ENCODE data around the gene RHBDL1.
"Not testable (repeated sequence)": the region's sequence is repeated elsewhere in the genome, so short reads cannot be mapped to it uniquely, and the experiment has no call there.

RHBDL1 gene

DNA sequence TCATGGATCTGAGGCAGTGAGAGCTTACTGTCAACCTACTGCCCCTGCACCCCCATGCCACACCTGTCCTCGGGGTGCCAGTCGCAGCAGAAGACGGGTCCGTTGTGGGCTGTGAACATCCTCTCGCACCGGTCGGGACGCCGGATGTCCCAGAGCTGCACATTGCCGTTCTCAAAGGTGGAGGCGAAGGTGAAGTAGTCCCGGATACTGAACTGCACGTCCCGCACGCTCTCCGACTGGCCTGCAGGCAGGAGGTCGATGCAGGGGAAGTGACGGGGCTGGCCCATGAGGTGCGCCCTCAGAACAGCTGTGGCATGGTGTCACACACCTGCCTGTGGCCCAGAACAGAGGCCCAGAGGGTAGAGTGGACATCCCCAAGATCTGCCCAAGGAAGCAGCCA lies 12.0 kb downstream of the RHBDL1 start:
- ChIA-PET CTCF (interaction anchor here (1.0 to 3.2 kb wide), 3 partner anchors 32 to 98 kb away, joined by 3 to 9 read pairs (median 5); no protein-coding TSS in a partner anchor), POLR2A (no interaction called here)
- TF ChIP-seq, protein P1, sequence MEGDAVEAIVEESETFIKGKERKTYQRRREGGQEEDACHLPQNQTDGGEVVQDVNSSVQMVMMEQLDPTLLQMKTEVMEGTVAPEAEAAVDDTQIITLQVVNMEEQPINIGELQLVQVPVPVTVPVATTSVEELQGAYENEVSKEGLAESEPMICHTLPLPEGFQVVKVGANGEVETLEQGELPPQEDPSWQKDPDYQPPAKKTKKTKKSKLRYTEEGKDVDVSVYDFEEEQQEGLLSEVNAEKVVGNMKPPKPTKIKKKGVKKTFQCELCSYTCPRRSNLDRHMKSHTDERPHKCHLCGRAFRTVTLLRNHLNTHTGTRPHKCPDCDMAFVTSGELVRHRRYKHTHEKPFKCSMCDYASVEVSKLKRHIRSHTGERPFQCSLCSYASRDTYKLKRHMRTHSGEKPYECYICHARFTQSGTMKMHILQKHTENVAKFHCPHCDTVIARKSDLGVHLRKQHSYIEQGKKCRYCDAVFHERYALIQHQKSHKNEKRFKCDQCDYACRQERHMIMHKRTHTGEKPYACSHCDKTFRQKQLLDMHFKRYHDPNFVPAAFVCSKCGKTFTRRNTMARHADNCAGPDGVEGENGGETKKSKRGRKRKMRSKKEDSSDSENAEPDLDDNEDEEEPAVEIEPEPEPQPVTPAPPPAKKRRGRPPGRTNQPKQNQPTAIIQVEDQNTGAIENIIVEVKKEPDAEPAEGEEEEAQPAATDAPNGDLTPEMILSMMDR (IDR thresholded peaks at IDR 0.05; ENCODE audit: control extremely low read depth, extremely low read depth, low read depth, missing control alignments), result no peak
- no peak for DNase-seq (ENCODE audit: extremely low spot score)

DNA sequence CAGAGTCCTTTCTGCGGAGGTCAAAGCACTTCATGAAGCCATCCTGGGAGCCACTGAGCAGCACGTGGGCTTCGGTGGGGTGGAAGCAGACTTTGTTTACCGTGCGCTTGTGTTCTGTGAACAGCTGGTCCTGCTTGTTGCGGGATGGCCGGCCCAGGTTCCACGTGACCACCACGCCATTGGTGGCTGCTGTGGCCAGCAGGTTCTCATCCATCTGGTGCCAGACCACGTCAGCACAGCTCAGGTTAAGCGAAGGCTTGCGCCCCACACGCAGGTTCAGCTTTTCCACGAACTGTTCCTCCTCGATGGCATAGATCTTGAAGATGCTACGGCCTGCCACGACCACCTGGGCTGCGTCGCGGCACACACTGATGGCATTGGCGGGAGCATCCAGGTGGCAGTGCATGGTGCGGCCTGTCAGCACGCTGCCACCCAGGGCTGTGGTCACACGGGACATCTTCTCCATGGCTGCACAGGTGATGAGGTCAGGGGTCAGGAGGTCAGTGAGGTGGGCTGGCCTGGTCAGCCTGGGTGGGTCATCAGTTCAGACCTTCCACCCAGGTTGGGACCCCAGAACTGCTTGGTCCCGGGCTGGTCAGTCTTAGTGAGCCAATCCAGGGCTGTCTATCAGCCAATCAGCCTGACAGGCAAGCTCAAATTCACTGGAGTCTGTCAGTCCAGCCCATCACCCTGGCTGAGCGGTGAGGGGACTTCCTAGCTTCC lies 13.9 kb downstream of the RHBDL1 start:
- DNase-seq (ENCODE audit: extremely low spot score), result no peak
- ChIA-PET POLR2A (no interaction called here), CTCF (interaction anchor here (1.0 to 3.2 kb wide), 4 partner anchors 9 to 96 kb away, joined by 3 to 9 read pairs (median 4); partner anchors contain the start of genes METRN and STUB1)
- TF ChIP-seq, protein P1 (IDR thresholded peaks at IDR 0.05; ENCODE audit: control extremely low read depth, extremely low read depth, low read depth, missing control alignments), result no peak

DNA sequence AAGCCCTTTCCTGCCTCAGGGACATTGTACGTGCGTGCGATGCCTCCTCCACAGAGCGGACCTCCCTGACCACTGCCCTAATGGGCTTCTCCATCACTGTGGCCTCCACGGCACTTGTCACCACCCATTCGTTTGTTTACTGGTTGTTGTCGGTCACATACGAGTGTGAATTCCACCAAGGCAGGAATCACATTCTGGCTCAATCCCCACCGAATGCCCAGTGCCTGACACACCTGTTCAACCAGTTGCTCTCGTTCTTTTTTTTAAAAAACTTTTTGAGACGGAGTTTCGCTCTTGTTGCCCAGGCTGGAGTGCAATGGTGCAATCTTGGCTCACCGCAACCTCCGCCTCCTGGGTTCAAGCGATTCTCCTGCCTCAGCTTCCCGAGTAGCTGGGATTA lies 15.8 kb downstream of the RHBDL1 start:
- DNase-seq (ENCODE audit: extremely low spot score); POLR2A ChIA-PET; CTCF ChIA-PET: not testable (repeated sequence)

DNA sequence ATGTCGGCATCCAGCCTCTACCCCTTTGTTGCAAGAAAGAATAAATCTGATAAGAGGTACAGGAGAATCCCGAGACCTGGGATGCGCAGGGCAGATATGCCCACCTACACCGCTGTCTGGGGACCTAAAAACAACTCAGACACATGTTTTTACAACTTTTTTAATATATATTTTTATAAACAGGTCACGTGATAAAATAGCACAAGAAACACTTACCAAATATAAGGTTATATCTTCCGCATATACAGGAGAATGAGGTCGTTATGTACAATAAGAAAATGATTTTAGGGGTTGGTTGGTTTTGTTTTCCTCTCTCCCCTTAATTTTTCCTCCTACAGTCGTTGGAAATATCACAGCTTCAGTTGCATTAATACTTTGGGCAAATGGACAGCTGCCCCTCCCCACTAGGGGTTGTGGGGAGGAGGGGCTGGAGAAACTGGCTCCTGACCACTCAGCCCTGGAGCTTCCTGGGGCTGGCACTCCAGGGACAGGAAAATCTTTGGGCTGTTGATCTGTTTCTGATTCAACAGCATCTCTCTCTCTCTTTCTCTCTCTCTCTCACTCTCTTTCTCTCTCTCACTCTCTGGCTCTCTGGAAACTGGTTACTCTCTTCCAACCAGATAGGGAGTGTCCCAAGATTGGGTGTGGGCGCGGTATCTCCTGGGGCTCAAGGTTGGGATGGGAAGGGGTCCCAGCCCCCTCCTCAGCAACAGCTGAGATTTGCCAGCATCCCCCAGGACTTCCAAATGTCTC lies 17.1 kb downstream of the RHBDL1 start:
- CTCF ChIA-PET, result interaction anchor here (1.9 kb wide), 1 partner anchor 20 kb away, joined by 4 read pairs; no protein-coding TSS in a partner anchor
- TF ChIP-seq, protein P1 (IDR thresholded peaks at IDR 0.05; ENCODE audit: control extremely low read depth, extremely low read depth, low read depth, missing control alignments), result no peak
- POLR2A ChIA-PET, result interaction anchor here (0.7 kb wide), 1 partner anchor 437 kb away, joined by 3 read pairs; no protein-coding TSS in a partner anchor
- no peak for DNase-seq (ENCODE audit: extremely low spot score)

DNA sequence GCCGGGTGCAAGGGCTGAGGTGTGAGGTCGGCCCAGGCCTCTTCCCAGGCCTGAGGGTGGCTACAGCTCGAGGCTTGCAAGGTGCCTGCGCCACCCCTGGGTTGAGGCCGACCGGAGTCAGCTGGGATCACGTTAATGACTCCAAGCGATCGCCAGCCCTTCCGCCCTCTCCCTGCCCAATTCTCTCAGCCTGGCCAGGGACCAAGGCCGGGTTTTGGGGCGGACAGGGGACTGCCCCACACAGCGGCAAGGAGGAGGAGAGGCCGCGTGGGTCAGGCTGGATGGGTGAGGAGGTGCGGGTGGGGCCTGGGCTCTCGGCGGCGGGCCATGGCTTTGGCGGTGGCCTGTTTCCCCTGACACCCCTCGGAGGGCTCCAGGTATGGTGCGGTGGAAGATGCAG lies 17.9 kb downstream of the RHBDL1 start:
- ChIA-PET POLR2A (no interaction called here), CTCF (interaction anchor here (1.9 kb wide), 1 partner anchor 19 kb away, joined by 4 read pairs; no protein-coding TSS in a partner anchor)
- DNase-seq (ENCODE audit: extremely low spot score), result no peak
- TF ChIP-seq, protein P1 (IDR thresholded peaks at IDR 0.05; ENCODE audit: control extremely low read depth, extremely low read depth, low read depth, missing control alignments), result no peak

DNA sequence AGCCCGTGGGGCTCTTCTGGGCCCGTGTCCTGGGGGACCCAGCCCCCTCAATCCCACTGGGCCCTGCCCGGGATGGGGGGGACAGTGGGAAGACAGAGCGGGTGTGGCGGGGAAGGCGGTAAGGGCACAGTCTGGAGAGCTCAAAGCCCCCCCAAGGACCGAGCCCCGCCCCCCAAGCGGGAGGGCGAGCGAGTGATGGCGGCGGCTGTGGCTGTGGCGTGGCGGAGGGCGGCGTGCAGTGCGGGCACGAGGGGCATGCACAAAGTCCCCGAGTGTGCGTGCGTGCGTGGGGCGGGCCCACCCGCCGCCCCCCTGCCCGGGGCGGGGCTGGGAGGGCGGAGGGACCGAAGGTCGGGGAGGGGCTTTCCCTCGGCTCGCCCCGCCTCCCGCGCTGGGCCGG lies 18.3 kb downstream of the RHBDL1 start:
- DNase-seq (ENCODE audit: extremely low spot score), result no peak
- CTCF ChIA-PET, result interaction anchor here (1.9 kb wide), 1 partner anchor 19 kb away, joined by 4 read pairs; no protein-coding TSS in a partner anchor
- TF ChIP-seq, protein P1 (IDR thresholded peaks at IDR 0.05; ENCODE audit: control extremely low read depth, extremely low read depth, low read depth, missing control alignments), result no peak
- POLR2A ChIA-PET, result no interaction called here
